ENCODE measurements around the gene METTL24. TPM values are rescaled to one million over a fixed set of nuclear protein-coding genes. Genes with fewer than 3 reads are reported as not detected.

Gene METTL24
- total and polyA plus RNA-seq, 2 of the 8 experiments (the other 6 are each of a cell fraction or from before 2014, with no cell fraction given), result 0.30 to 0.39 TPM

DNA sequence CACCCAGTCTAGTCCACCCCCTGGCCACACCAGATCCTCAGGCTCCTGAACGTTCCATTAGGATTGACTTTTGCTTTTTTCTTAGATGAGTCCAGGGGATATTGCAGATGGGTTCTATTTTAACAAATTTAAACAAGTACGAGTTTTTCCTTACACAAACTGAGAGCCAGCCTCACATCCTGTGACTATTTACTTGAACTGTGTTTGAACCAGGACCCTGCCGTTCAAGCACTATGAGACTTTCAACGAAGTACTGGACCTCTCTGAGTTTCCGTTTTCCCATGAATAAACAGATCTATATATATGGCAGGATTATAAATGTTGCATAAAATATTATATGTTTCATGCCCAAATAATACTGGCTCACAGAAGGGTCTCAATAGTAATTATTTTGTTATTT, 1.4 kb upstream of the METTL24 start:
- POLR2A ChIA-PET (ENCODE audit: partially characterized antibody), result no interaction called here
- Histone ChIP-seq H3K79me1 (ENCODE audit: low read depth, low read length) (no peaks in the 10 kb centered on the region), H2BK5ac (ENCODE audit: low read depth, low read length) (no peak overlapping the region), H4K5ac (ENCODE audit: insufficient read length, low read depth, low read length) (no peak overlapping the region), H3K27me3 (replicated peaks in 1 of 4; ENCODE audit: control insufficient read depth in 3 of 4, extremely low read depth in 1 of 4, insufficient read depth in 3 of 4, low read length in 3 of 4) (peaks cover 8 to 24% (median 18%) of the 10 kb centered on the region in 4 experiments), H3K79me2 (ENCODE audit: control insufficient read depth in 1 of 2, insufficient read depth in 2 of 2, low read length in 2 of 2) (no peaks in the 10 kb centered on the region), H3K9me3 (ENCODE audit: insufficient read depth in 2 of 2, low read depth in 1 of 2, low read length in 1 of 2) (no peaks in the 10 kb centered on the region), H3K4ac (replicated peaks; ENCODE audit: insufficient read length, low read depth, low read length) (no peak overlapping the region), H4K20me1 (replicated peaks in 1 of 2; ENCODE audit: control insufficient read depth in 1 of 2, insufficient read depth in 2 of 2, low read length in 2 of 2) (no peaks in the 10 kb centered on the region), H3K14ac (ENCODE audit: insufficient read length) (no peak overlapping the region), H3K4me1 (replicated peaks in 1 of 4; ENCODE audit: control insufficient read depth in 3 of 4, insufficient read depth in 4 of 4, low read length in 3 of 4) (peaks cover 13 to 25% (median 18%) of the 10 kb centered on the region in 4 experiments), H2BK15ac (ENCODE audit: low read length) (no peak overlapping the region), H4K8ac (ENCODE audit: extremely low read depth, insufficient read depth, low read length) (no peak overlapping the region), H3K36me3 (ENCODE audit: control insufficient read depth in 2 of 4, insufficient read depth in 4 of 4, low read length in 3 of 4) (no peaks in the 10 kb centered on the region), H2AK5ac (ENCODE audit: low read depth, low read length) (no peak overlapping the region), H4K91ac (replicated peaks; ENCODE audit: insufficient read length, low read length) (no peak overlapping the region), H2BK20ac (ENCODE audit: low read length) (no peak overlapping the region), H3K9ac (replicated peaks in 1 of 4; ENCODE audit: extremely low read depth in 1 of 4, low read depth in 3 of 4, low read length in 3 of 4) (no peak overlapping the region), H3K23me2 (ENCODE audit: low read depth, low read length) (peaks cover 4% of the 10 kb centered on the region), H2AFZ (ENCODE audit: low read length) (no peak overlapping the region), H3K4me2 (ENCODE audit: insufficient read depth in 1 of 2, low read depth in 2 of 2, low read length in 2 of 2) (no peak overlapping the region), H3K56ac (replicated peaks; ENCODE audit: insufficient read length, low read depth, low read length) (no peak overlapping the region), H3K23ac (ENCODE audit: insufficient read length) (no peak overlapping the region), H2BK12ac (ENCODE audit: low read depth, low read length) (no peak overlapping the region), H3K4me3 (ENCODE audit: extremely low read depth in 1 of 4, insufficient read depth in 2 of 4, low read depth in 3 of 4, low read length in 4 of 4) (no peak overlapping the region), H3K18ac (ENCODE audit: extremely low read depth, low read length) (no peak overlapping the region), H2BK120ac (replicated peaks; ENCODE audit: low read depth, low read length) (no peak overlapping the region), H3K27ac (ENCODE audit: low read depth, low read length) (no peak overlapping the region)
- WGBS, 2 experiments (ENCODE audit: extremely low coverage in 1 of 2, insufficient coverage in 1 of 2, insufficient read length in 1 of 2, insufficient replicate concordance in 2 of 2, low coverage in 1 of 2, low lambda C conversion rate in 2 of 2, missing lambda C conversion rate in 1 of 2), result 82% methylated on average over 5 of the region's 5 CpGs; no CpG with 5 or more reads in 1 of the 2 experiments
- TF ChIP-seq SAP30 (IDR thresholded peaks at IDR 0.05; ENCODE audit: insufficient read depth, insufficient replicate concordance, low read length), result no peak
- no peak for TF ChIP-seq GABPA (IDR thresholded peaks at IDR 0.05; ENCODE audit: borderline replicate concordance, insufficient read depth, low read length)
- no peak for TF ChIP-seq PHF8 (conservative IDR thresholded peaks at IDR 0.05; ENCODE audit: low read depth, low read length)
- TF ChIP-seq EZH2 (IDR thresholded peaks at IDR 0.05; ENCODE audit: low read depth, low read length, severe bottlenecking), result no peak
- no peak for TF ChIP-seq HDAC2 (IDR thresholded peaks at IDR 0.05; ENCODE audit: borderline replicate concordance in 1 of 2, low read depth in 2 of 2, low read length in 2 of 2)
- TF ChIP-seq BRCA1 (IDR thresholded peaks at IDR 0.05; ENCODE audit: low read depth, low read length), result no peak
- CTCF ChIA-PET (ENCODE audit: partially characterized antibody), result no interaction called here
- DNase-seq (ENCODE audit: low read depth in 1 of 2, low spot score in 2 of 2) (no peak), FAIRE-seq (no peak)
